ENCODE results near the gene ENTPD1.

DNA sequence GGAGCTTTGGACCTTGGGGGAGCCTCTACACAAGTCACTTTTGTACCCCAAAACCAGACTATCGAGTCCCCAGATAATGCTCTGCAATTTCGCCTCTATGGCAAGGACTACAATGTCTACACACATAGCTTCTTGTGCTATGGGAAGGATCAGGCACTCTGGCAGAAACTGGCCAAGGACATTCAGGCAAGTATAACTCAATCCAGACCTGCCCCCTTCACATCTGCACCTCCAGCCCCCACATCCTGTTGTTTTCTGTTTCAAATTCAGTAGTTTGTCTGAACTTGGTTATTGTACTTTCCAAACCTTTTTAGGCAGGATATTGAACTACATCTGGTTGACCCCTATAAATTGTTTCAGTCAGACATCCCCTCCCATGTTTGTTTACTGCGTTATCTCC, 89.4 kb downstream of the ENTPD1 start:
- TF ChIP-seq, protein P1, sequence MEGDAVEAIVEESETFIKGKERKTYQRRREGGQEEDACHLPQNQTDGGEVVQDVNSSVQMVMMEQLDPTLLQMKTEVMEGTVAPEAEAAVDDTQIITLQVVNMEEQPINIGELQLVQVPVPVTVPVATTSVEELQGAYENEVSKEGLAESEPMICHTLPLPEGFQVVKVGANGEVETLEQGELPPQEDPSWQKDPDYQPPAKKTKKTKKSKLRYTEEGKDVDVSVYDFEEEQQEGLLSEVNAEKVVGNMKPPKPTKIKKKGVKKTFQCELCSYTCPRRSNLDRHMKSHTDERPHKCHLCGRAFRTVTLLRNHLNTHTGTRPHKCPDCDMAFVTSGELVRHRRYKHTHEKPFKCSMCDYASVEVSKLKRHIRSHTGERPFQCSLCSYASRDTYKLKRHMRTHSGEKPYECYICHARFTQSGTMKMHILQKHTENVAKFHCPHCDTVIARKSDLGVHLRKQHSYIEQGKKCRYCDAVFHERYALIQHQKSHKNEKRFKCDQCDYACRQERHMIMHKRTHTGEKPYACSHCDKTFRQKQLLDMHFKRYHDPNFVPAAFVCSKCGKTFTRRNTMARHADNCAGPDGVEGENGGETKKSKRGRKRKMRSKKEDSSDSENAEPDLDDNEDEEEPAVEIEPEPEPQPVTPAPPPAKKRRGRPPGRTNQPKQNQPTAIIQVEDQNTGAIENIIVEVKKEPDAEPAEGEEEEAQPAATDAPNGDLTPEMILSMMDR (IDR thresholded peaks at IDR 0.05): no peak
- TF ChIP-seq POLR2A (IDR thresholded peaks at IDR 0.05): no peak

Measured in upper lobe of left lung (tissue), 4 donors.